HG03108 (cell line): ENCODE results near the gene VILL.

Source experiments
- ATAC-seq: cut with Tn5 transposase; IDR thresholded peaks from one replicate; pipeline ENCODE4 v1.9.1; 2021; ENCODE audit warnings: moderate library complexity; ENCODE audit not compliant: unreplicated experiment

Gene VILL

GRCh38 chr3:38016410-38016809 is 25.8 kb downstream of the VILL start:
- ATAC-seq = no peak

DNA sequence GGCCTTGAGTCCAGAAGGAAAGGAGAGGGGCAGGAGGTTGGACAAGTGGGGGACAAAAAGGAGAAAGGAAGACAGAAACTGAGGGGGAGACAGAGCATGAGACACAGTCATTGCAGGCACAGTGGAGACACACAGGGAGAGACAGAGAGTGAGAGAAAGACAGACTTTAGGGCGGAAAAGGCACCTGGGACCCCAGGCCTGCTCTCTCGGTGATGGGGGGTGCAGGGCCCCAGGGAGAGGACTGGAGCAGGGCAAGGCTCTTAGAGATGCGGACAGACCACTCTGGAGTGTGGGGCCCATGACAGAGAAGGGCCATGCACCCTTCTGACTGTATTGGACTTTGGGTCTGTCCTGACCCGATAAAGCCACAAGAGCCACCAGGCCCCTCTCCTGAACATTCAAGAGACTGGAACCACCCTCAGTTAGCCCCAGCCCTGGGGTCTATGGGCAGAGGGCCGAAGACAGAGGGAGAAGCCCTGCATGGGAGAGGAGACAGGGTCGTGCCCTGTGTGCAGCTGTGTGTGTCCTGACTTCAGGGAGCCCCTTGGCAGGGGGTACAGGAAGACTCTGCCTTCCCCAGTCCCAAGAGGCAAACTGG is 26.4 kb downstream of the VILL start:
- no peak for ATAC-seq

GRCh38 chr3:38017445-38018295 is 27.1 kb downstream of the VILL start:
- no peak for ATAC-seq

GRCh38 chr3:38018296-38019266 is 28.0 kb downstream of the VILL start:
- no peak for ATAC-seq

GRCh38 chr3:38019658-38020341 is 29.2 kb downstream of the VILL start:
- ATAC-seq = no peak

DNA sequence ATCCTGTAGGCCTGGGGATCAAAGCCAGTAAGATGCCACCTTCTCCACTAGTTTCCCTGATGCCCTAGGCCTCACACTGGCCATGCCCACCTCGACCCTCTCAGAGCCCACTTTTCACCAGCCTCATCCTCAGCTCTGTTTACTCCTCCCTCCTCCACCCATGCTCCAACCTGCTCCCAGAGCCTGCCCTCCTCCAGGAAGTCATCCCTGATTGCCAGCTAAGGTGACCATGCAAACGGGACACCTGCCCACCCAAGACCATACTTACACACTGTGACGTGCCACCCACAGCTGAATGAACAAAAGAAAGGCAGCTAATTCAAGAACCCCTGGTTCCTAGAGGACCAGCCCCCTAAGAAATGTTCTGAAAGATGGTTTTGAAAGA is 29.7 kb downstream of the VILL start:
- no peak for ATAC-seq

DNA sequence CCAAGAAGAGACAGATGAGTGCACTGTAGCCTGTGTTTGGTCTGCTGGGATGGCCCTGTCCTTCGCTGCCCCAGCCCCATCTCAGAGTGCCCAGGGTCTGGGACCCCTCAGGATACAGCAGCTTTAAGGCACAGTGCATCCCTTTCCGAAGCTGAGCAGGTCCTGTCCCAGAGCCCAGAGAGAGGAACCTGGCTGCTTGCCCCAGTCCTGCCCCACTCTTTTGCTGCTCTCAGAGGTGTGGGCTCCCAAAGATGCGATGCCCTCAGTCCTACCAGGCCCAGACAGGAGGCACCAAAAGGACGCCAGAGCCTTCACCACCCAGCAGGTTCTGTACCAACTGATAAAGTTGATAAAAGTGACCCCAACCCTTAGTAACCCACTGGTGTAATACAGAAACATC is 30.6 kb downstream of the VILL start:
- ATAC-seq = no peak

- ATAC-seq = no peak
Measured at GRCh38 chr3:38022301-38022700, 31.7 kb downstream of the VILL start.

DNA sequence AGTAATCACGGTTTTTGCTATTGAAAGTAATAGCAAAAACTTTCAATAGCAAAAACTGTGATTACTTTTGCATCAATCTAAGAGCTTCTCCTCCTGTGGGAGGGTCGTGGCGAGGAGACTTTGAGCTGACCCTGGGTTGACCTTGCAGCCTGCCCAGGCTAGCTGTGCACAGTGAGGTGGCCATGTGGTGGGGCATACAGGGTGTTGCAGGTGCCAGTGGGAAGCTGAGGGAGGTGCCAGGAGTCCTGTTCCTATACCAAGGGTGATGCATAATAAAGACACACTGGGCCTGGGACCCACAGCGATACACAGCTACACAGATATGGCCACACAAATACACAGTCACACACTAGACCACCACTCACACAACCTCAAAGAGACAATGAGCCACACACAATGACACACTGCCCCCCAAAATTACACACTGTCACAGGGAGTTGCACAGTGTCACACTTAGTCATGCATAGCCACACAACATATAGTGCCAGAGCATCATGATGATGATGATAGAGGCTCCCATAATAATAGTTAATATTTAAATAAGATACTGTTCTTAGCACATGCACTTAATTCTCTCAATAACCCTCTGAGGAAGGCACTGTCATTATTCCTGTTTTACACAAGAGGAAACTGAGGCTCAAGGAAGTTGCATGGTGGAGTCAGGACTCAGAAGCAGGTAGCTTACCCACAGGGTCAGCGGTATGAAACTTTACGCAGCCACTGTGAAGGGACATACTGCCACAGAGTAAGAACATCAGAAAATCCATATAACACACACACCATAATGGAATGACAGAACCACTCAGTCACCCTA is 32.5 kb downstream of the VILL start:
- no peak for ATAC-seq

DNA sequence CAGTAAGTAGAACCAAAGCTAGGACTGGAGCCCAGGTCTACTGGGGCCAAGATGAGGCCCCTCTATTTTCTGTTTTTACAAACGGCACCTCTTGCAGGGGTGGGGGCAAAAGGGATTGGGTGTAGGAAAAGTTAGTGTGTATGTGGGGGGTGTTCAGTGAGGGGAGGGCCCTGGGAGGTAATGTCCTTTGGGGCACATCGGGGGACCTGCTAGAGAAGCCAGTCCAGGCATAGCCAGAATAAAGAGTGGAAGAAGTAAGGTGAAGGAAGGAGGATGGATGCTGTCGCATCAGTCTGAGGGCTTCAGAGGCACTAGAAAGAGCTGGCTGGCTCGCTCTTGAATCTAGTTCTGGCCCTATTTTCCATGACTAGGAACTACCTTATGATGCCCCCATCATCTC is 36.3 kb downstream of the VILL start:
- no peak for ATAC-seq

DNA sequence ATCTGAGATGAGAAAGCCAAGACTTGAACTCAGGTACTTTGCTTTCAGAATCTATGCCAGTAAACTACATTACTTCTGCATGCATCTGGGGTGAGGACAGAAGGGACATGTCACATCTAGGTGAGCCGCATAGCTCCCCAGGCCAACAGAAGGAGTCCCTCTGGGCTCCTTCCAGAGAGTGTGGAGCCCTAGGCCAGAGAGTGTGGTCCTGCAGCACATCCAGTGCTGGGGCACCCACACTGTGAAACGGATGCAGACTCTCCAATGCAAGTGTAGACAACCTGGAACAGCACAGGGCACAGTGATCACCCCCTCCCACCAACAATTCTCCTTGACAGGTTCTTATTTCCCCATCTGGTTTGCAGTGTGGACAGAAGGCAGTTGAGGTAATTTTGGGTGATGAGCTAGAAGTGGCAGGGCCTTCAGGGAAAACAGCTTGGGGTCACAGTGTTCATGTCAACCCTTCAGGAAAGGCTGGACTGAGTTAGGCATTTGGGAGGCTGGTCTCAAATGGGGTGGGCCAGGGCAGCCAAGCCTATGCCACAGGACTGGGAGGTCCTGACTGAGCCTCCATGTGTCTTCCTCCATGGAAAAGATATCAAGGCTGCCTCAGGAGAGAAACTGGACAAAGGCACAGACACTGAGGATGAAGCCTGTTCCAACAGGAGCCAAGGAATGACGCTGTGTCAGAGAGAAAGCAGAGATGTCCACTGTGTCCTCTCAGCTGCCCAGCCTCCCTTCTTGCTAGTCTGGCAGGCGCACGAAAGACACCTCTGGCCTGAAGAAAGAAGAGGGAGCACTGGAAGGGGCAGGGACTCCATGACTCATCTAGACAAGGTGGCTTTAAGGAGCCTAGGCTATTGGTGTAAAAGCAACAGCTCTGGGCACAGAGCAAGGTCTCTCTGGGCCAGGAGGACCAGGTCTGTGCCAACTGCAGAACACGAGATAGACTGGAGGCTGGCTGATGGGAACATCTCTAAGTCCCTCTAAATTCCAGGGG is 37.2 kb downstream of the VILL start:
- no peak for ATAC-seq

DNA sequence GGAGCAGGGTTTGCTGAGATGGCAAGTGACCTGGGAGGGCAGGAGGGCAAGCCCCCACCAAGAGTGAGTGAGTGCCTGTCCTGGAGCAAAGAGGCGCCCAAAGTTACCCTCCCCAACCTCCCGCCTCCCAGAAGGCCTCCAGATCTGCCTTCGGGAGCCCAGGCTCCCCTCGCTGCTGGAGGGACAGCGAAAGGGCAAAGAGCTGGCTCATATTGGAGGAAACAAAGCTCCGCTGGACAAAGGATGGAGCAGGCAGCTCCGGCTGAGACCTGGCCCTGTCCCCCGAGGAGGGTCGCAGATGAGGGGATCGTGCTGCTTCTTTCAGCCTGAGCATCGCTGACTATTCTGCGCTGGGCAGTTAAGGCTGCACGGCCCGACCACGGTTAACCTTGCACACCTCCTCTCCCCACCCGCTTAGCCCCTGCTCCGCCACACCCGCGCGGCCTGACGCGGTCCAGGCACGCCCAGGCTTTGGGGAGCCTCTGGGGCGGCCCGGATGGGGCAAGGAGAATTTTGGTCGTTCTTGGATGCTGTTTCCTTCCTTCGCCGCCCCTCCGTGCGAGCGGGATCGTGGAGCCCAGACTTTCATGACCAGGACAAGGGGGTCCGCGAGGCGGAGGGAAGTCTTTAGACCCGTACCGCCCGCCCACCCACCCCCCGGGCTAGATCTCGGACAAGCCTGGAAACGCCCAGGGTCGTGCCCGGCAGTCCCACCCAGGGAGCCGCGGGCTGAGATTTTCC is 38.2 kb downstream of the VILL start:
- no peak for ATAC-seq

DNA sequence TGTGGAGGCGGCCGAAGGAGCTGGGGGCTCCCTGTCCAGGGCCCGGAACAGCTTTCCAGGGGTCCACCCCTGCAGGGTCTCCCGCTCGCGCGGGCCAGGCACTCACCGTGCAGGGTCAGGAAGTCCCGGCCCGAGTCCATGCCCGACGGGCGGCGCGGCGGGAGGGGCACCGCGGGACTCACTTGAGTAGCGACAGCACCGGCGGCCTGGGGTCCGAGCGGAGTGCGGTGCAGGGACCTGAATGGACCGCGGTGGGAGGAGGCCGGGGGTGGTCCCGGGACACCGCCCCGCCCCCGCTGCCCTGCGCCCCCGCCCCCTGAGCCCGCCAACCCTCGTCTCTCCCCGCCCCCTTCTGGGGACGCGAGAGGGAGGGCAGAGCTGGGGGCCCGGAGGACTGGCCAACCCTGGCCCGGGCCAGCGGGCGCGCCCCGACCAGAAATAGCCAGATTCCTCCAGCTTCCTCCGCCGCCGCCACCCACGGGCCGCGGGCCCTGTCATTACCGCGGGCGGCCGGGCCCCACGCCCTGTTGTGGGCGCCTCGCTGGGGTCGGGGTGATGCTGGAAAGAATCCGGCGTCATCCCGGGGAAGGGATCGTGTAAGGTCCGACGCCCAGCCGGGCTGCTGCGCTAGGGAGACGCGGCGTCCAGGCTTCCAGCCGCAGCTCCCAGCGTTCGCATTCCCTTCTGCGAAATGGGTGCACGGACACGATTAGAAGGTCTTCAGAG is 39.0 kb downstream of the VILL start, which contains the start of gene PLCD1:
Gene PLCD1 (minus strand): TSS at position 243 of the 726 bp plus-strand sequence. CDS start 103 bp downstream, at position 140.
- ATAC-seq = no peak

- ATAC-seq = no peak
Measured at GRCh38 chr3:38030126-38031021, 39.8 kb downstream of the VILL start.

GRCh38 chr3:38031022-38031994 is 40.7 kb downstream of the VILL start:
- ATAC-seq = no peak
